ENCODE data around the gene C12orf76.
"Not testable (repeated sequence)": the region's sequence is repeated elsewhere in the genome, so short reads cannot be mapped to it uniquely, and the experiment has no call there.

C12orf76 gene

DNA sequence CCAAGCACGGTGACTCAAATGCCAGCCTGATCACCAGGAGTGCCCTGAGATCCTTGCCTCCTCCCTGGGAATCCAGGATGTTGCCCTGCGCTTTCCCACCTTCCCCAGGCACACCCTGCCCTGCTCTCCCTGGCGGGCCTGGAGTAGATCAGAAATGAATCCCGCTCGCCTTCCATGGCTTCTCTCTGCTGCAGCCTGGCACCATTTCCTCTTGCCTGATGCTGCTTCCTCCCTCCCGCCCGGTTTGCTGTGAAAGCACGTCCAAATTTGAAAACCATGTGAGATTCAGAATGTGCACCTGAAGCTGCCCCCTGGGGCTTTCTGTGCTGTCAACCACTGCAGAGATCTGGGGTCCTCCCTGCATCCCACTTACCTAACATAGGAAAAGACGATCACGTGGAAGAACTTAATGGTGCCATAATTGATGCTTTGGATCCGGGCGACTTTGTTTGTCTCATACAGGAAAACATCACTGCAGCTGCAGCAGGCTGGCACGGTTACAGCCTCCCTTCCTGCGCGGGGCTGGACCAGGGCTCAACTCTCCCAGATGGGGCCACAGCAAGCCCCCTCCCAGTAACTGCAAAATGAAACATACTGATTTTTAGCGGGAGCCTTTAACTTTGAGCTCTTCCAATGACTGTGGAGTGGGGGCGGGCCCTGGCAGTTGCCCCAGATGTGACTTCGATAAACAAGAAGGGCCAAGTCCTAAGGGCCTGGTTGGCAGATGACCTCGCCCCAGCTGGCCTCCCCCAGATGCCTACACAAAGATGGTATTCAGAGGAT is 24.9 kb upstream of the C12orf76 start:
- peak overlapping the region; percentile 51 for H3K4me3 ChIP-seq (ENCODE audit: low read depth, low read length)
- peak; percentile 12 for DNase-seq (ENCODE audit: low read depth)
- TF ChIP-seq, protein P1, sequence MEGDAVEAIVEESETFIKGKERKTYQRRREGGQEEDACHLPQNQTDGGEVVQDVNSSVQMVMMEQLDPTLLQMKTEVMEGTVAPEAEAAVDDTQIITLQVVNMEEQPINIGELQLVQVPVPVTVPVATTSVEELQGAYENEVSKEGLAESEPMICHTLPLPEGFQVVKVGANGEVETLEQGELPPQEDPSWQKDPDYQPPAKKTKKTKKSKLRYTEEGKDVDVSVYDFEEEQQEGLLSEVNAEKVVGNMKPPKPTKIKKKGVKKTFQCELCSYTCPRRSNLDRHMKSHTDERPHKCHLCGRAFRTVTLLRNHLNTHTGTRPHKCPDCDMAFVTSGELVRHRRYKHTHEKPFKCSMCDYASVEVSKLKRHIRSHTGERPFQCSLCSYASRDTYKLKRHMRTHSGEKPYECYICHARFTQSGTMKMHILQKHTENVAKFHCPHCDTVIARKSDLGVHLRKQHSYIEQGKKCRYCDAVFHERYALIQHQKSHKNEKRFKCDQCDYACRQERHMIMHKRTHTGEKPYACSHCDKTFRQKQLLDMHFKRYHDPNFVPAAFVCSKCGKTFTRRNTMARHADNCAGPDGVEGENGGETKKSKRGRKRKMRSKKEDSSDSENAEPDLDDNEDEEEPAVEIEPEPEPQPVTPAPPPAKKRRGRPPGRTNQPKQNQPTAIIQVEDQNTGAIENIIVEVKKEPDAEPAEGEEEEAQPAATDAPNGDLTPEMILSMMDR (IDR thresholded peaks at IDR 0.05; ENCODE audit: insufficient read depth, low read depth, low read length, missing control alignments), result no peak

- DNase-seq (ENCODE audit: low read depth), result not testable (repeated sequence)
- H3K4me3 ChIP-seq (ENCODE audit: low read depth, low read length), result peak overlapping the region; percentile 51; the same call in 1 of the 2 replicates
These were observed 24.3 kb upstream of the C12orf76 start for GRCh38 chr12:110072636-110073035.

GRCh38 chr12:110071967-110072366 is 23.6 kb upstream of the C12orf76 start:
- DNase-seq (ENCODE audit: low read depth), result no peak
- TF ChIP-seq, protein P1 (IDR thresholded peaks at IDR 0.05; ENCODE audit: insufficient read depth, low read depth, low read length, missing control alignments), result no peak
- H3K4me3 ChIP-seq (ENCODE audit: low read depth, low read length), result no peak overlapping the region

DNA sequence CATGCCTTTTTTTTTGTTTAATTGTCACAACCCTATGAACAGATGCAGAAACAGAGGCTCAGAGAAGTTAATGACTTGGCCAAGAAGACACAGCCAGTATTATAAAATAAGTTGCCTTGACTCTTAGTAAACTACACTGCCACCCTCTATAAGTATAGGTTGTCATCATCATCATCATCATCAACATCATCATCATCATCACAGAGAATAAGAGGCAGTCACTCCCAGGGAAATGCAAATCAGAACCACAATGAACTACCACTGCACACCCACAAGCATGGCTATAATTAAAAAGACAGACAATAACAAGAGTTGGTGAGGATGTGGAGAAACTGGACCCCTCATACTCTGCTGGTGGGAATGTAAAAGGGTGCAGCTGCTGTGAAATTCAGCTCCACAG is 23.2 kb upstream of the C12orf76 start:
- DNase-seq (ENCODE audit: low read depth), result no peak

DNA sequence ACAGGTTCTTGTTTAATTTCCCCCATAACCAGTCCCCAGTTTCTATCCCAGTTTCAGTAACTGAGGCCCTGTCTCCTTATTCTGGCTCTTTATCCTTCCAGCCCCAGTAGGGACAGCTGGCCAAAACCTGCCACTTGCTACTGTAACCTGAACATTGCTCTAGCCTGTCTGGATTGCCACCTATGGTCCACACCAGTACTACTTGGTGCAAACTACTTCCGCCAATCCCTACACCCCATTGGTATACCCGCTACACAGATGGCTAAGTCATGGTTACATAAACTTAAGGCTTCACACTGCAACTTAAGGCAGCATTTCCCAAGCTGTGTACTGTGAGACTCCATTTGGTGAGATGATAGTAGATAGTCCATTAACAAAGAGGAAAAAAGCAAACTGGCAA is 20.3 kb upstream of the C12orf76 start:
- no peak overlapping the region for H3K4me3 ChIP-seq (ENCODE audit: low read depth, low read length)
- TF ChIP-seq, protein P1 (IDR thresholded peaks at IDR 0.05; ENCODE audit: insufficient read depth, low read depth, low read length, missing control alignments), result no peak
- DNase-seq (ENCODE audit: low read depth), result no peak

More for the DNA sequence above, 23.2 kb upstream of the C12orf76 start:
- TF ChIP-seq, protein P1 (IDR thresholded peaks at IDR 0.05; ENCODE audit: insufficient read depth, low read depth, low read length, missing control alignments), result no peak
- H3K4me3 ChIP-seq (ENCODE audit: low read depth, low read length), result no peak overlapping the region

DNA sequence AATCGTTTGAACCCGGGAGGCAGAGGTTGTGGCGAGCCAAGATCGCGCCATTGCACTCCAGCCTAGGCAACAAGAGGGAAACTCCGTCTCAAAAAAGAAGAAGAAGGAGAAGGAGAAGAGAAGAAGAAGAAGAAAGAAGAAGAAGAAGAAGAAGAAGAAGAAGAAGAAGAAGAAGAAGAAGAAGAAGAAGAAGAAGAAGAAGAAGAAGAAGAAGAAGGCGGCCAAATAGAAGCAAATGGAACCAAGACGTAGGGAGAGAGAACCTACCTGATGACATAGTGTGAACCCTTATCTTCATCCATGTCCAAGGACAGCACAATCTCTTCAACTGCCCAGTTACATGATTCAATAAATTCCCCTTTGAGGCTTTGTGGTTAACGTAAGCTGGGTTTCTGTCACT is 19.8 kb upstream of the C12orf76 start:
- not testable (repeated sequence) for H3K4me3 ChIP-seq (ENCODE audit: low read depth, low read length); DNase-seq (ENCODE audit: low read depth)

GRCh38 chr12:110067531-110067930 is 19.2 kb upstream of the C12orf76 start:
- H3K4me3 ChIP-seq (ENCODE audit: low read depth, low read length), result no peak overlapping the region
- no peak for DNase-seq (ENCODE audit: low read depth)
- TF ChIP-seq, protein P1 (IDR thresholded peaks at IDR 0.05; ENCODE audit: insufficient read depth, low read depth, low read length, missing control alignments), result no peak

DNA sequence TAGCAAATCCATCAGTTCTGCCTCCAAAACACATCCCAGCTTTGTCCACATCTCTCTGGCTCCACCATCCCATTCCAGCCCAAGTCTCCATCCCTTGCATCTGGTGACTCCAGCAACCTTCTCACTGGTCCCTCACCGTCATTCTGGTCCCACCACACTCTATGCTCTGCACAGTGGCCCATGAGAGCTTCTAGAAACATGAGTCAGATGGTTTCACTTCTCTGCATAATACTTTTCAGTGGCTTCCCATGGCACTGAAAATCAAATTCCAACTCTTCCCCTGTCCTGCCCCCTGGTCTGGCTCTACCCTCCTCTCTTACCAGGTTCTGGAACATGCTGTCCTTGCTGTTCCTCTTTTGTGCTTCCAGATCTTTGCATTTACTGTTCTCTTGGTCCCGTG is 17.2 kb upstream of the C12orf76 start:
- peak; percentile 48 for DNase-seq (ENCODE audit: low read depth)
- H3K4me3 ChIP-seq (ENCODE audit: low read depth, low read length), result no peak overlapping the region
- TF ChIP-seq, protein P1 (IDR thresholded peaks at IDR 0.05; ENCODE audit: insufficient read depth, low read depth, low read length, missing control alignments), result no peak
